OCI-LY7 (cell line): ENCODE results near the gene SCGB1C2.

Source experiments
- EZH2phosphoT487 ChIP-seq: fragments of 200-600 bp; sonication (generic); IDR thresholded peaks from 2 replicates; pipeline ENCODE4 v1.6.1; 2018; ENCODE audit warnings: low read depth, borderline replicate concordance, mild to moderate bottlenecking, mixed run types, antibody characterized with exemption, low read length, moderate library complexity, mixed read lengths
- TF ChIP-seq, protein P1 (sequence below): fragments of 200-600 bp; sonication (generic); conservative IDR thresholded peaks from 2 replicates; pipeline ENCODE4 v1.5.1; 2014; ENCODE audit warnings: mild to moderate bottlenecking, antibody characterized with exemption, low read length, moderate library complexity, mixed read lengths

DNA sequence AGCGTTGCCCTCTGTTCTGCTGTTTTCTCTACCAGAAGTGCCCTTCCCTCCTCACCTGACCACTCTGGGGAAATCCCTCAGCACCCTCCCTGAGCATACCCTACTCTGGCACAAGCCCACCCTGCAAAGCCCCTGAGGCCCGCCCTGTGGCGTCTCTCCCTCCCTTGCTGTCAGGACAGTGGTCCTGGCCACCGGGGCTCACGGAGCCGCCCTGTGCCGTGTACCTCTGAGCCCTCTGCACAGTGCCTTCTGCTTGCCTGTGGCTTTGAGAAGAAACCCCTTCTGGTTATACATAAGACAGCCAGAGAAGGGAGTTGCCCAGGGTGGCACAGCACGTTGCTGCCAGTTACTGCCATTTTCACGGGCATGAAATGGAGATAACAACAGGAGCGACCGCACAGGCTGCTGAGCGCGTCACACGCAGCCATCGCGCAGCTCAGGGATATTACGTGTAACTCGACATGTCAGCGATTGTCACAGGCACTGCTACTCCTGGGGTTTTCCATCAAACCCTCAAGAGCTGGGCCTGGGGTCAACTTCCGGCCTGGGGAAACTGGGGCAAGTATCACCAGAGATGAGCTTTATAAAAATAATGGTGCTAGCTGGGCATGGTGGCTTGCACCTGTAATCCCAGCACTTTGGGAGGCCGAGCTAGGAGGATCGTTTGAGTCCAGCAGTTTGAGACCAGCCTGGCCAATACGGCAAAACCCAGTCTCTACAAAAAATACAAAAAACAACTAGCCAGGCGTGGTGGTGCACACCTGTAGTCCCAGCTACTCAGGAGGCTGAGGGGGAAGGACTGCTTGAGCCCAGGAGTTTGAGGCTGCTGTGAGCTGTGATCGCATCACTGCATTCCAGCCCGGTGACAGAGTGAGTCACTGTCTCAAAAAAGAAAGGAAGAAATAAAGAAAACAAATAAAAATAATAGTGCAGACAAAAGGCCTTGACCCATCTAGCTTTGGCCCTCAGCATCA lies 14.8 kb downstream of the SCGB1C2 start:
- TF ChIP-seq, protein P1, sequence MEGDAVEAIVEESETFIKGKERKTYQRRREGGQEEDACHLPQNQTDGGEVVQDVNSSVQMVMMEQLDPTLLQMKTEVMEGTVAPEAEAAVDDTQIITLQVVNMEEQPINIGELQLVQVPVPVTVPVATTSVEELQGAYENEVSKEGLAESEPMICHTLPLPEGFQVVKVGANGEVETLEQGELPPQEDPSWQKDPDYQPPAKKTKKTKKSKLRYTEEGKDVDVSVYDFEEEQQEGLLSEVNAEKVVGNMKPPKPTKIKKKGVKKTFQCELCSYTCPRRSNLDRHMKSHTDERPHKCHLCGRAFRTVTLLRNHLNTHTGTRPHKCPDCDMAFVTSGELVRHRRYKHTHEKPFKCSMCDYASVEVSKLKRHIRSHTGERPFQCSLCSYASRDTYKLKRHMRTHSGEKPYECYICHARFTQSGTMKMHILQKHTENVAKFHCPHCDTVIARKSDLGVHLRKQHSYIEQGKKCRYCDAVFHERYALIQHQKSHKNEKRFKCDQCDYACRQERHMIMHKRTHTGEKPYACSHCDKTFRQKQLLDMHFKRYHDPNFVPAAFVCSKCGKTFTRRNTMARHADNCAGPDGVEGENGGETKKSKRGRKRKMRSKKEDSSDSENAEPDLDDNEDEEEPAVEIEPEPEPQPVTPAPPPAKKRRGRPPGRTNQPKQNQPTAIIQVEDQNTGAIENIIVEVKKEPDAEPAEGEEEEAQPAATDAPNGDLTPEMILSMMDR, result no peak
- TF ChIP-seq EZH2phosphoT487, result no peak
